GM03348 (cell line): ENCODE results near the gene KRTAP29-1.

Experiments used
- DNase-seq: peaks from one replicate; pipeline ENCODE4 v3.0.0; 2012; ENCODE audit warnings: low spot score

The KRTAP29-1 gene

DNA sequence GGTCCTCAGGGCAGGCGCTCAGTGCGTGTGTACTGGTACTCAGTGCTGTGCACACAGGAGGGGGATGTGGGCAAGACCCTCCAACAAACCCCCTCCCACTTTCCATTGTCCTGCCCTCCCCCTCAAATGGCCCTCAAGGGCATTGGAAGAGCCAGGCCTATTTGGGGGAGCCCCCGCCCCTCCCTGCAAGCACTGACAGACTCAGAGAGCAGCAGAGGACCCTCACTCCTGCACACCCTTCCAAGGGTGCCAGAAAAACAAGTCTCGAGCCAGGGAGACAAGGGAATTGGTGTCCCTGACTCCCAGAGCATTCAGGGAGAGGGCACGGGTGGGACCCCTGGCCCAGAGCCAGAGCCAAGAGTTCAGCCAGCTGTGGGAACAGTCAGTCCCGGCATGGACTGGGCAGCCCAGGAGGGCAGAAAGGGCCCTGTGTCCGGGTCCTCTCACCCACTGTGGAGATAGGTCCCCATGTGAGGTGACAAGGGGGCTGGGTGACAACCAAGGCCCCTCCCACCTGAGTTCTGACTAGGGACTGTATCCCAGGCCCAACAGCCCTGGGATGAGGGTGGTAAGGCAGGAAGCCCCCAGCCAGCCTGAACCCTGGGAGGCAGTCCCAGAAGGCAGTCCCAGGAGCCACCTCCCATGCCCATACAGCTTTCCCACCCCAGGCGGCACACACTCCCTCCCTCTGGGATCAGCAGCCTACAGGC is 24.9 kb upstream of the KRTAP29-1 start:
- no peak for DNase-seq

DNA sequence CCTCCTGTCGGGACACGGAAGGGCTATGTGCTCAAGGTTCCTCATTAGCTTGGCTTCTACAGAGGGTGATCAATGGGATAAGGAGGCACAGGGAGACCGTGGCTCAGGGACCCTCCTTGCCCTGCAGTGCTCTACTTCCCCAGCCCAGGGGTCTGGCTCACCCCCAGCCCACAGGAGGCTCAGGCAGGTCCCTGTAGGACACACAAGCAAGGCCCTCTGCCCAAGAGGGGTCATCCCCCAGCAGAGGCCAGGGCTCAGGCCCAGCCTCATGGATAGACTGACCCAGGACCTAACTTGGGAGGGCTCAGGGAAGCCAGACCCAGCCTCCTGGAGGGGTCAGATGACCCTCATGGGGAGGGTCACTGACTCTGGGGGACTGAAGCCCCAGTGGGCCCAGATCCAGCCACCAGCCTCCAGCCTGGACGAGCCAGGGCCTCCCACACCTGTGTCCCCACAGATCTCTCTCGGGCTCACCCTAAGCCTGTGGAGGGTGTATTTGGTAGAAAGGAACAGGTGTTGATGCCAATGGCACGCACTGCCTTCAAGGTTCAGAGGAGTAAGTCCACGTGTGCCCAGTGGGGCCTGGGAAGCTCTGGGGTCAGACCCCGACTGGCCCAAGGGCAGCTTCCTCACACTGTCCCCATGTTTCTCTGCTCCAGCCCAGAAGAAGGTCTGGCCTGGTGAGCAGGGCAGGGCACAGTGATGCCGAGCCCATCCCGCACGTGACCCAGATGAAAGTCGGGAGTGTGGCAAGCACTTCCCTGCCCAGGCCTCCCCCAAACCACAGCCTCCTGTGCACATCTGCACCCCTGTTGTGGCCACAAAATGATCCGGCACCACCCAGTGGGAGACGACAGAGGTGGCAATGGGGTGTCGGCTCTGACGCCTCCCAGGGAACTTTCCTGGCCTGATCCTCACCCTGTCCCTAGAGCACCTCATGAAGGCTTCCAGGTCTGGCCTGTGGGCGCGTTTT is 23.8 kb upstream of the KRTAP29-1 start:
- no peak for DNase-seq

DNA sequence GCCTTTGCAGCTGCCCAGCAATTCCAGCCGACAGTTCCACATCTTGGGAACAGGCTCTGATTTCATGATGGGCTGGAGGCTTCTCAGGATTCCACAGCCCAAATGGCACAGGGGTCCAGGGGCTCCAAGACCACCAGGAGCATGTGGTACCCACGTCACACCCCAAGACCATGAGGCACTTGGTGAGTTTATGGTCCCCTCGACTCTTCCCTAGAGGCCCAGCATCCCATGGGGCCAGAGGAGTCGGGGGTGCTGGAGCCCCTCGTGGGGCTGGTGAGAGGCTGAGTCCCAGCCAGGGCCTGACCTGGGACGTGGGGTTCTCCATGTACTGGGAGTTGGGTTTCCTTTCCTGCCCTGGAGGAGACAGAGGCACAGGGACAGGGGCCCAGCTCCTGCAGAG is 23.0 kb upstream of the KRTAP29-1 start:
- DNase-seq, result no peak

DNA sequence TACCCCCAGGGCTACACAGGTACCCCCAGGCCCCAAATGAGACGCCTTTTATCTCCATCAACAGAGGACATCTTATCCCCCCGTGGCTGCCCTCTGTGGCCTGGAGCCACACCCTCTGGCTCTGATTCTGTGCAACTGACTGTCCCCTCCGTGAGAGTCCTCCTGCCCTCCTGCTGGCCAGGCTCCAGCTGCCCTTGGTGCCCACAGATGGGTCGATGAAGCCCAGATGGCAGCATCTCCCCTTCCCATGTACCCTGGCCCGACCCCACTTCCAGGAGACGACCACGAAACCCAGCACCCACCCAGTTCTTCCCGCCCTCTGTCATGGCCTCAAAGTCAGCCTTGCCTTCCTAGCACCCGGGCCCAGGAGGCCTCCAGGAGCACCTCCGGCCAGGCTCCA is 22.5 kb upstream of the KRTAP29-1 start:
- DNase-seq, result no peak

DNA sequence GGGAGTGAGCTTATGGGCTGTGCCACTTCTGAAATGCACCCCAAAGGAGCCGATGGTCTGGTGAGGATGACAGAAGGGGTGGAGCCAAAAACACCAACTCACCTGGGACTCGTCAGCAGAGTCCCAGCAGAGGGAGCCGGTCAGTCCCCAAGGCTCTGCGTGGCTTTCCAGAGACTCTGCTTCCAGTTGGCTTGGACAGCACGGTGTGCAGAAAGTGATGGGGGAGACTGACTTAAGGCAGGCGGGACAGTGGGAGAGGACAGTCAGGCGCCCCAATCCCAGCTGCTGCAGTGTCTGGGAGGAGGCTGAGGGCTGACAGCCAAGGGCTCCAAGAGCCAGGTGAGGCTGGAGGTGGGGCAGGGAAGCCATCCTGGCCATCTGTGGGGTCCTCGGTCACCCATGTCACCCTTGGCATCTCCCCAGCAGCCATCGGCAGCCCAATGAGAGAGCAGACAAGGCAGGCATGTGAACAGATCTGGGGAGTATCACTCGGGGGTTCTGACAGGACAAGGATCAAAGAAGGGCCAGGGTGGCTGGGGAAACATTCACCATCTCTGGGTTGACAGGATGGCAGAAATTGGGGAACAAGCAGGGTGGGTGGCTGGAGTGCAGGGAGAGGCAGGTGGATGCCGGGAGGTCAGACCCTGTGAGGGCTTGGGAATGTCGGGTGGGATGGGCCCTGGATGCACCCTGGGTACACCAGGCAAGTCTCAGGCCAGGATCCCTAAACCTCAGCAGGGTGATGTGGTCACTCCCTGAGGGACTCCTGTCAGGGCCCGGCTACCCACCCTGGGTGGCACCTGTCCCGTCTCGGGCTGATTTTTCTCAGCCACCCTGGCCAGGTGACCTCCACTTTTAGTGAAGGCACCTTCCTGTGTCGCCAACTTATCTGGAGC is 21.8 kb upstream of the KRTAP29-1 start:
- no peak for DNase-seq

DNA sequence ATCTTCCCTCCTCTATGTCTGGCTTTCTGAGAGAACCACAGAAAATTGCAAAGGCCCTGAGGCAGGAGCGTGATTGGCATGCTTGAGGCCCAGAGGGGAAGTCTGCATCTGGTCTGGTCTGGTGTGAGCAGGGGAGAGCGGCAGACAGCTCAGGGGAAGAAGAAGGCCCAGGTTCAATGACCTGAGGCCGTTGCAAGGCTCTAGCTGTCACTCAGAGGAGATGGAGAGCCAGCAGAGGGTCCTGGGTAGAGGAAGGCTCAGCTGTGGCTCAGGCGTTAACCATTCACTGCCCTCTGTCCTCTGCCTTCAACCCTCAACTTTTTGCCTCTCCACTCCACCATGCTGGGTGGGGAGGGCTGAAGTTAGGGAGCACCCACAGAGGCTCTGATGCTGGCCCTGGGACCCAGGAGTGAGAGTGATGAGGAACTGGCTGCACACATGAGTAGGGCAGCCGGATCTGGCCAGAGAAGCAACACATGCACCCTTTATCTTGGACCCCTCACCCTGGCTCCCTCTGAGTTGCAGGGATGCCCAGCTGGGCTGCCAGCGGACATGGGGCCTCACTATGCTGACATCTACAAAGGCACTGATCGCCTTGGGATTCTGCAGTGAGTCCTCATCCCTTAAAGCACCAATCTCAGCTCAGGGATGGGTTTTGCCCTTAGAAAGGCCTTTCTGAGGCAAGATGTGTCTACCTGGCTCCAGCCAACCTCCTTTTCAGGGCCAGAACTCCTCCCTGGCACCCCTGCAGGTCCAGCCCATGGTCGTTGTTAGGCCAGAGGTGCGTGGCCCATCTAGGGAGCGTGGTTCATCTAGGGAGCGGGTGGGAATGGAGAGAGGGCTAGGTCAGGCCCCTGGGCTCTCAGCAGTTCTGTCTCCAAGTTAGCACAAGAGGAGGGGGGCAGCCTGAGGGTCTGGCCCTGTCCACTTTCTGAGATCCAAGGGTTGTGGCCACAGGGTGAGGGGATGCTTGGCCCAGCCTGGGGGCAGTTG is 20.5 kb upstream of the KRTAP29-1 start:
- no peak for DNase-seq

DNA sequence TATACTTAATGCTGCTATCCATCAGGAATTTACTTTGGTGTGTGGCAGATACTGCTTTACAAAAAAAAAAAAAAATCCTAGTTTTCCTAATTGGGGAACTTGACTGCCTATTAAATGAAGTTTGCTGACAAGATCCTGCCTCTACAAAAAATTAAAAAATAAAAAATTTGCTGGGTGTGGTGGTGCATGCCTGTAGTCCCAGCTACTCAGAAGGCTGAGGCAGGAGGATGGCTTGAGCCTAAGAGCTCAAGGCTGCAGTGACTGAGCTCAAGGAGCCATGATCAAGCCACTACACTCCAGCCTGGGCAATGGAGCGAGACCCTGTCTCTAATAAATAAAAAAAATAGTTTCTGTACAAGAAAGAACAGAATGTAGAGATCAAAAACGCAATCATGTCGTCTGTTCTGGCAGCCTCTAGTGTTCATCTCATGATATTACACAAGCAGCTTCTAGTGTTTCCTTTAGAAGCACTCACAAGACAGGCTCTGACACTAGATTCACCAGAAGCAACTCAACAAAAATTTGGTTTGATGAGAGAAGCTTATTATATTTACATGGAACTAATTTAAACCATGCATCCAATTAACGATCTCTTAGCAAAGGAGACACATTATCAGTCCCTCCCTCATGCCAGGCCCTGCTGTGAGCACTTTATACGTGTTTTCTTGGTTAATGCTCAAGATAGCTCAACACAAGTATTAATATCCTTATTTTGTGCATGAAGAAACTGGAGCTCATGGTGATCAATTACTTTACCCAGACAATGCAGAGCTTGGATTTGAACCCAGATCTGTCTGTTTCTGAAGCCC is 19.6 kb upstream of the KRTAP29-1 start:
- peak; percentile 79 for DNase-seq

DNA sequence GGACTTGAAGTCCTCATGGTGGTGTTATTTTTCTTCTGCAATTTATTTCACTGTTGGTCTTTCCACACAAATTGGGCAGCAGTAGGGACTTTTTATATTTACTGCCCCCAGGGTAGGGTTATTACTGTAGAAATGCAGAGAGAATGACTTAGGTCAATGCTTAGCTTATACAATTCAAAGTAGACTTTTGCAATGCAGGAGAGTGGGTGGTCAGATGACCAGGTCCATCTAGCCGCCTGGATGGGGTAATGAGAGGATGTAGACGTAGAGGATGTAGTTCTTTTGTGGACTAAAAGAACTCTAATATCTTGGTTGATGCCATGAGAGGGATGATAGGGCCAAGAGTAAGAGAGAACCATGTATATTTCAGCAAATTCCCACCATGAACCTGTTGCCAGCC is 15.6 kb upstream of the KRTAP29-1 start:
- DNase-seq, result no peak

DNA sequence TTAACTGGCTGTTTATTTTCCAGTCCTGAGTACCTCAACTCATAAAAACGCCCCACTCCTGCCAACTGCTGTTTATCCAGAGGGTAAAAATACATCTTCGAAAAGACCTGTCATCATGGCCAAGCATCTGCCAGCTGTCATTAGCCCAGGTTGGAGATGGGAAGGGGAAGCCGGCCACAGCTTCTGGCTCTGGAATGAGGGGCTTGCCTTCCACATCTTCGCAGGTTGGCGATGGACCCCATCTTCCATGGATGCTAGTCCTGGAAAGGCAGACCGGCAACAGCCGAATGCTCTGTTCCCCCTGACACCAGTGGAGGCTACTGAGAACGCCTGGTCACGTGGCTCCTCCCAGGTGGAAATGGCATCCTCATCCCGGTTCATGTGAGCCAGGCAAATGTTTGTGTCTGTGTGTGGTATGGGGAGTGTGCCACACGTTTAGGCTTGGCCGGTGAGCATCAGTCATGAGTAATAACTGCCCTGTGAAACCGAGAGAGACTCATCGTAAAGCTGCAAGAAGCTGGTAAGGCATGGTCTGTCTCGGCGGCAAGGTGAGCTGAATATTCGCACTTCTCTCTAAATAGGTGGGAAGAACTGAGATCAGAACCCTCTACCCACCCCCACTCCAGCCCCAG is 13.3 kb upstream of the KRTAP29-1 start:
- DNase-seq, result no peak

DNA sequence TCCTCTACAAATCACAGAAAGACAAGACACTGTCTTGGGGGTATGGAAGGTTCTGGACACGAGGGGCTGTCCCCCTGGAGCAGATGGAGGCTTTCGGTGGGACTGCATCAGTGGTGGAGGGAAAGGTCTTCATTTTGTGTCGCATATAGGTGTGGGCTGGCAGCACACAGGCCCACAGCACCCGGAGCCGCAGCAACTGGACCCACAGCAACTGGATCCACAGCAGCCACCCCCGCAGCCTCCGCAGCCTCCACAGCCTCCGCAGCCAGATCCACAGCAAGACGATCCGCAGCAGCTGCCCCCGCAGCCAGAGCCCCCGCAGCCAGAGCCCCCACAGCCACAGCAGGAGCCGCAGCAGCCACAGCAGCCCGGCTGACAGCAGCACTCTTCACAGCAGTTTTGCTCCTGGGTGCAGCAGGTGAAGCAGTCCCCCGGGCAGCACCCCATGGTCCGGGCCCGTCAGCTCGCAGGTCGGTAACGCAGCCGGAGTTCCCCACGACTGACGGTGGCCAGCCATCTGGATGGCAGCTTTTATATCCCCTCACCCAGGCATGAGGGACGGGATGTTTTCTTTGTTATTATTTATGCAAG is 12.6 kb upstream of the KRTAP29-1 start, which contains the start of gene KRTAP17-1:
Gene KRTAP17-1, minus strand, starts transcription at position 507 of the 591 bp plus-strand sequence. Its CDS starts 60 bp downstream, at position 447.
- no peak for DNase-seq

DNA sequence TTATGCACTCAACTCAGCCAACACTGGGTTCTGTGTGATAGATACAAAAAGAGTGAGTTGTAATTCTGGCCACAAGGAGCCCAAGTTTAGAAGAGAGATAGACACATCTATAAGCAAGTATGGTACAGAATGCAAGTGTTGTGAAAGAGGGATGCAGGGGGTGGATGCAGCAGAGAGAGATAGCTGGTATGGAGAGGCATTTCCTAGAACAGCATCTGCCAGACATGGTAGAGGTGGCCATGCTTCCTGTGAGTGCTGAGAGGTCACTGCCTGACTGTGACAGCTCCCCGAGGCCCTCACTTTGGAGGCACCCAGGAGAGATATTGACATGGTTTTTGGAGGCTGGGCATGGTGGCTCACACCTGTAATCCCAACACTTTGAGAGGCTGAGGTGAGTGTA is 8.5 kb upstream of the KRTAP29-1 start:
- no peak for DNase-seq

DNA sequence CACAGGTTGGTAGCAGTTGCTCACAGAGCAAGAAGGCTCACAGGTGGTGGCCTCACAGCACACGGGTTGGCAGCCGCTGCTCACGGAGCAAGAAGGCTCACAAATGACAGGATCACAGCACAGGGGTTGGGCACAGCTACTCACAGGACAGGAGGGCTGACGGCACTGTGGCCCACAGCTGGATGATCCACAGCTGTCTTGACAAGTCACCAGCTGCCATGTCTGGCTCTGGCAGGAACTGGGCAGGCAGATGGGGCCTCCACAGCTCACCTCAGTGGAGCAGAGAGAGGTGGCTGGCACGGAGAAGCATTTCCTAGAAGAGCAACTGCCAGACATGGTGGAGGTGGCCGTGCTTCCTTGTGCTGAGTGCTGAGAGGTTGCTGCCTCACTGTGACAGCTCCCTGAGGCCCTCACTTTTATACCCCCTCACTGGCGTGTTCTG is 6.3 kb upstream of the KRTAP29-1 start, which contains the start of gene KRTAP16-1:
Gene KRTAP16-1, minus strand, starts transcription at position 392 of the 442 bp plus-strand sequence. Its CDS starts 56 bp downstream, at position 336.
- DNase-seq, result no peak

DNA sequence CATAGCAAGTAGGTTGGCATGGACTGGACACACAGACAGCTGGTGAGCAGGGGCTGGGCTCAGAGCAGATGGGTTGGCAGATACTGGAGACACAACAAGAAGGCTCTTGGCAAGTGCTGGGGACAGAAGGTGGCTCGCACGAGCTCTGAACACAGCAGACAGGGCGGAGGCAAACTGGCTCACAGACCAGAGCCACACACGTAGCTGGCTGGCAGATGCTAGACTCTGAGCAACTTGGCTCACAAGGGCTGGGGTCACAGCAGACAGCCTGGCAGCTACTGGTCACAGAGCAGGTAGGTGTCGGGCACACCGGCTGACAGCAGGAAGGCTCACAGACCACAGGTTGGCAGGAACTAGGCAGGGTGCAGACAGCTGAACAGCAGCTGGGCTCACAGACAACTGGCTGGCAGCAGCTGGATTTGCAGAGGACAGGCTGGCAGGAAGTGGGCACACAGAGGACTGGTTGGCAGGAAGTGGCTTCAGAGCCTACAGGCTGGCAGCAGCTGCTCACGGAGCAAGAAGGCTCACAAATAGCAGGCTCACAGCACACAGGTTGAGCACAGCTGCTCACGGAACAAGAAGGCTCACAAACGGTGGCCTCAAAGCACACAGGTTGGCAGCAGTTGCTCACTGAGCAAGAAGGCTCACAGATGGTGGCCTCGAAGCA is 5.7 kb upstream of the KRTAP29-1 start:
- no peak for DNase-seq

DNA sequence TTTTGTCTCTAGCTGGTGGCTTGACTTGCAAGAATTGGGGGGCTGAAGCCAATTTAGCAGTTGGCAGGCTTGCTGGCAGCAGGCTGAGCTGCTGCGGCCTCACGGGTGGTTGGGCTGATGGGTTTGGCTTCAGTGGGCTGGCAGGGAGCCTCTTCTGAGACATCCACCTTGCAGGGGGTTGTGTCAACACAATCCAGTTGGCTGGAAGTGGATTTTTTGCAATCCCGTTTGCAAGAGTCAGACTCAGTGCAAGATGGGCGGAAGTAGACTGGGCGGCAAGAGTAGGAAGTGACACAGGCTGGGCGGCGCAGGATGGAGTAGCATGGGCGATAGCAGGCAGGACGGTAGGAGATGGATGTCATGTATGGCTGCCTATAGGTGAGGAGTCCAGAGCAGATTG is 5.0 kb upstream of the KRTAP29-1 start:
- no peak for DNase-seq

DNA sequence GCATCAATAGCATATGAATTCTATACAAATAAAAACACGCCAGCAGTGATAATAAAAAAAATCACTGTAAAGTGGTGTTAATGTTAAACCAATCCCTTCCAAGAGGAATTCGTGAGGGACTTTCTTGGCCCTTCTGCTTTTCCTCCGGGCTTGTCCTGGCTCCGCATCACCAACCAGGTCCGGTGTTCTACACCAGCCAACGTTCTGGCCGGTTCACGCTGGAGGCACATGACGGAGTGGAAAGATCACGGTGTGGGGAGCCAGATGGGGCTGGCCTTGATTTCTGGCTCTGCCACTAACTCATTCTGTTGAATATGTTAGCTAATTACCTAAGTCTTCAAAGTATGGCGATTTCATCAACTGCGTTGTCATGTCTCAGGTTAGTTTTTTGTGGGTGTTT is 1.4 kb upstream of the KRTAP29-1 start:
- no peak for DNase-seq

DNA sequence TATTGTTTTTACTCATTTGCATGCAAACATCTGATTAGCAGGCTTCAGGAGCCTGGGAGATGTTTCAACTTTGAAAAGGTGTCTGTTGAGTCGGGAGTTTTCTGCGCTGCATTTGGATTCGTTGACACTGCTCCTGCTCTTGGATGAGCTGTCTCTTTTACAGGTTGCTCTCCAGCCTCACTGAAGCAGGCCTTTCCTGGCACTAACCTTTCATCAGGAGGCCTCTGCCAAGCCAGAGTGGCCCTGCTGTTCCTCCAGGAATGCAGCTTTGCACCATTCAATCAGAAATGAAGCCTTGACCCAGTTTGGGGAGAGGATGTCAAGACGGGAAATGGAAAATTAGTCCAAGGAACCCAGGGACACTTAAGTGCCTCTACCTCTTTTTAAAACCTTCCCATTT is 330 bp upstream of the KRTAP29-1 start:
- DNase-seq, result no peak

DNA sequence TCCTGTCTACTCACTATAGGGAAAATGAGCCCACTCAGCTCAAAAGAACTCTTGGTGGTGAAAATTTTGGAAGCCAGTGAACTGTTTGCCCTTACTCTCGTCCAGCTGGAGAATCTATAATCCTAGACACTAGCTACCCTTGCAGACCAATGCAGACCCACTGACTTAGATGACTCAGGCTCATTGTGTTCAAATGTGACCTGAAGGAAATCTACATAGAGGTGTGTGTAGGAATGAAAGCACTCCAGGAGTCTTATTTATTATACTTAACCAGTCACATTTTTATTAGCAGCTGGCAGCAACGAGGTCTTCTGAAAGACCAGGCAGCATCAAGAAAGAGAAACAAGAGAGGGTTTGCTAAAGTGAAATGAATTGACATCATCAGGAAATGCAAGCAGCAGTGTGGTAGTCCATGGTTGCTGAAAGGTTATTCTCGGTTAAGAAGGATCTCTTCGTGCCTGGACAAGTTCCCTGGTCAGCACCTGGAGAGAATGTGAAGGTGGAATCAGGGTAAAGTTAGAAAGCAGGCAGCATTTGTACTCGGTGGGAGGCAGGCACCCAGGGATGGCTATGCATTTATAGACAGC is 1.4 kb downstream of the KRTAP29-1 start:
- no peak for DNase-seq
